Prostate gland (tissue), 2 donors: ENCODE results near the gene OSBPL9. TPM values are rescaled to one million over a fixed set of nuclear protein-coding genes. Genes with fewer than 3 reads are reported as not detected.
"Not testable (repeated sequence)": the region's sequence is repeated elsewhere in the genome, so short reads cannot be mapped to it uniquely, and the experiment has no call there.

Source experiments
- DNase-seq: peaks from one replicate; pipeline ENCODE4 v3.0.0-alpha.2; 2019; ENCODE audit warnings: low spot score
- H3K27ac ChIP-seq, 2 donors: fragments of 200-600 bp; sonication (generic); 2 replicates each; pipeline ENCODE4 v1.5.1; 2017 to 2019
- H3K27me3 ChIP-seq: fragments of 200-600 bp; sonication (generic); replicated peaks from 2 replicates; pipeline ENCODE4 v1.5.1; 2019; ENCODE audit not compliant: insufficient read depth
- H3K36me3 ChIP-seq, 2 donors: fragments of 200-600 bp; sonication (generic); 1 replicate in 1 of 2; 2 replicates in 1 of 2; pipeline versions ENCODE4 v1.5.1 to v1.8.1; 2017 to 2019
- H3K4me1 ChIP-seq: fragments of 200-600 bp; sonication (generic); replicated peaks from 2 replicates; pipeline ENCODE4 v1.5.1; 2019
- H3K4me3 ChIP-seq, 2 donors: fragments of 200-600 bp; sonication (generic); 2 replicates each; pipeline ENCODE4 v1.5.1; 2017 to 2019
- H3K9me3 ChIP-seq: fragments of 200-600 bp; sonication (generic); 2 replicates; pipeline ENCODE4 v1.5.1; 2017
- POLR2A ChIP-seq: fragments of 450-650 bp; IDR thresholded peaks from one replicate; pipeline ENCODE4 v1.6.1; 2016; ENCODE audit warnings: antibody characterized with exemption, mild to moderate bottlenecking
- POLR2AphosphoS5 ChIP-seq: sonication (generic); formaldehyde crosslinking; IDR thresholded peaks from one replicate; pipeline ENCODE4 v1.6.1; 2017; ENCODE audit warnings: antibody characterized with exemption
- WGBS: methylation state at CpG from one replicate; pipeline ENCODE4 v1.1.5; 2018; 5-methylcytosine and 5-hydroxymethylcytosine counted together
- intact Hi-C: fragments of 100-400 bp; cut with DNase I; formaldehyde crosslinking; loops from one replicate; pipeline ENCODE4 v1.14.2; 2022
- total RNA-seq, 2 donors: library from RNA; depleted of rRNA; stranded (reverse); fragments of >200 nt; gene quantifications; one replicate each; pipeline ENCODE4 v1.1.0, GENCODE V29; 2016
- TF ChIP-seq, protein P1 (sequence below), 4 experiments: fragments of 200-600 bp in 2 of 4; fragments of 450-650 bp in 2 of 4; sonication (generic) in 2 of 4; IDR thresholded peaks; 1 replicate in 3 of 4; 2 replicates in 1 of 4; pipeline ENCODE4 v1.5.1; 2016 to 2019; ENCODE audit warnings: antibody characterized with exemption in 4 of 4, mild to moderate bottlenecking in 2 of 4, moderate library complexity in 2 of 4

OSBPL9 gene
- total RNA-seq, 2 donors from 2014 or later = 93.6 to 104 TPM

- DNase-seq = no peak
- Histone ChIP-seq H3K27me3 (no peaks in the 10 kb centered on the region), H3K36me3 (no peaks in the 10 kb centered on the region), H3K27ac (no peak overlapping the region), H3K4me1 (no peaks in the 10 kb centered on the region), H3K9me3 (no peaks in the 10 kb centered on the region), H3K4me3 (no peak overlapping the region)
- intact Hi-C loops = no loop called here
- TF ChIP-seq POLR2A (no peak), POLR2AphosphoS5 (no peak)
- TF ChIP-seq, protein P1, sequence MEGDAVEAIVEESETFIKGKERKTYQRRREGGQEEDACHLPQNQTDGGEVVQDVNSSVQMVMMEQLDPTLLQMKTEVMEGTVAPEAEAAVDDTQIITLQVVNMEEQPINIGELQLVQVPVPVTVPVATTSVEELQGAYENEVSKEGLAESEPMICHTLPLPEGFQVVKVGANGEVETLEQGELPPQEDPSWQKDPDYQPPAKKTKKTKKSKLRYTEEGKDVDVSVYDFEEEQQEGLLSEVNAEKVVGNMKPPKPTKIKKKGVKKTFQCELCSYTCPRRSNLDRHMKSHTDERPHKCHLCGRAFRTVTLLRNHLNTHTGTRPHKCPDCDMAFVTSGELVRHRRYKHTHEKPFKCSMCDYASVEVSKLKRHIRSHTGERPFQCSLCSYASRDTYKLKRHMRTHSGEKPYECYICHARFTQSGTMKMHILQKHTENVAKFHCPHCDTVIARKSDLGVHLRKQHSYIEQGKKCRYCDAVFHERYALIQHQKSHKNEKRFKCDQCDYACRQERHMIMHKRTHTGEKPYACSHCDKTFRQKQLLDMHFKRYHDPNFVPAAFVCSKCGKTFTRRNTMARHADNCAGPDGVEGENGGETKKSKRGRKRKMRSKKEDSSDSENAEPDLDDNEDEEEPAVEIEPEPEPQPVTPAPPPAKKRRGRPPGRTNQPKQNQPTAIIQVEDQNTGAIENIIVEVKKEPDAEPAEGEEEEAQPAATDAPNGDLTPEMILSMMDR (IDR thresholded peaks at IDR 0.05) = no peak
- WGBS = 66% methylated on average over 6 of the region's 6 CpGs
Observed at GRCh38 chr1:51607681-51608095, 9.2 kb upstream of the OSBPL9 start.

DNA sequence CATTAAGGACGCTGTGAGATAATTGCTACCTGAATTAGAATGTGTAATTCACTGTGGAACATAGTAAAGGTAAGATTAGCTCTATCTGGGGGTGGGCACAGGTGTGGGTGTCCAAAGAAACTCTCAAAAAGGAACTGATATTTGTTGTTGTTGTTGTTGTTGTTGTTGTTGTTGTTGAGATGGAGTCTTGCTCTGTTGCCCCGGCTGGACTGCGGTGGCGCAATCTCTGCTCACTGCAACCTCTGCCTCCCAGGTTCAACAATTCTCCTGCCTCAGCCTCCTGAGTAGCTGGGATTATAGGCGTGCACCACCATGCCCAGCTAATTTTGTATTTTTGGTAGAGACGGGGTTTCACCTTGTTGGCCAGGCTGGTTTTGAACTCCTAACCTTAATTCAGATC is 6.8 kb upstream of the OSBPL9 start:
- 93% methylated on average over 6 of the region's 6 CpGs for WGBS
- H3K4me3 ChIP-seq, DNase-seq, H3K9me3 ChIP-seq, intact Hi-C loops, H3K4me1 ChIP-seq, H3K36me3 ChIP-seq, H3K27me3 ChIP-seq, H3K27ac ChIP-seq: not testable (repeated sequence)

DNA sequence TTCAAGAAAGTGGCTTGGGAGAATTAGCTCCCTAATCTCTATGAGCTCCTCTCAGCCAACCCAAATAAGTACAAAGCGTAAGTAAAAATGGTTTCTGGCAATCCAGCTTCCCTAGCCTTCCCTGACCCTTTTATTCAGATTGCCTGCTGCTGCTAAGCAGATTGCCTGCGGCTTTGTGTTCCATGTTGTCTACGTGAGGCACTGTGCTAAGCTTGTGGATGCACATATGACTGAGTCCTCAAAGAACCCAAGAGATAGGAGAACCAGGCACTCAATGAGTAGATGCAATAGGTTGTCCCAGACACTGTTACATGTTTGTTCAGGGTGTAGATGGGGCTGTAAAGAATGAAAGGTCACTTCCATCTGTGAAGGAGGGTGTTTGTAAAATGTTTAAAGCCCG is 6.3 kb upstream of the OSBPL9 start:
- WGBS = 80% methylated on average over 4 of the region's 4 CpGs
- no peaks in the 10 kb centered on the region for H3K9me3 ChIP-seq
- H3K27me3 ChIP-seq = no peaks in the 10 kb centered on the region
- no peaks in the 10 kb centered on the region for H3K4me1 ChIP-seq
- DNase-seq = no peak
- no peak overlapping the region for H3K27ac ChIP-seq
- no peaks in the 10 kb centered on the region for H3K36me3 ChIP-seq
- H3K4me3 ChIP-seq = no peak overlapping the region
- intact Hi-C loops = no loop called here
- TF ChIP-seq, protein P1 (IDR thresholded peaks at IDR 0.05) = no peak
- TF ChIP-seq POLR2A (no peak), POLR2AphosphoS5 (no peak)

GRCh38 chr1:51612447-51612961 is 4.4 kb upstream of the OSBPL9 start:
- TF ChIP-seq POLR2AphosphoS5 (peak; percentile 28), POLR2A (no peak)
- no peaks in the 10 kb centered on the region for H3K27me3 ChIP-seq
- no peaks in the 10 kb centered on the region for H3K36me3 ChIP-seq
- H3K4me1 ChIP-seq = no peaks in the 10 kb centered on the region
- H3K4me3 ChIP-seq = no peak overlapping the region
- H3K27ac ChIP-seq = no peak overlapping the region
- no peak for DNase-seq
- intact Hi-C loops = loop anchor here (2.0 kb wide), 1 partner anchor 30 kb away; no protein-coding TSS in a partner anchor
- no peaks in the 10 kb centered on the region for H3K9me3 ChIP-seq
- 21% methylated on average over 2 of the region's 2 CpGs for WGBS

DNA sequence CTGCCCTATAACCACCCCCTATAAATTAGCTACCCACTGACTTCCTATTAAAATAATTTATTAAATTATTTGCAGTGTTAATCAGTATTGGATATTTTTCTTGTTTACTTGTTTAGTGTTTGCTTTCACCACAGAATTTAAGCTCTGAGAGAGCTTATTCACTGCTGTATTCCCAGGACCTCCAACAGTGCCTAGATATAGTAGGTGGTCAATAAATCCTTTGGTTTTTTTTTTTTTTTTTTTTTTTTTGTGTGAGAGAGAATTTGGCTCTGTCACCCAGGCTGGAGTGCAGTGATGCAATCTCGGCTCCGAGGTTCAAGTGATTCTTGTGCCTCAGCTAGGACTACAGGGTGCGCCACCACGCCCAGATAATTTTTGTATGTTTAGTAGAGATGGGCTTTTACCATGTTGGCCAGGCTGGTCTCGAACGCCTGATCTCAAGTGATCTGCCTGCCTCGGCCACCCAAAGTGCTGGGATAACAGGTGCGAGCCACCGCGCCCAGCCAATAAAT is 1.1 kb upstream of the OSBPL9 start:
- DNase-seq = no peak
- Histone ChIP-seq H3K9me3 (no peaks in the 10 kb centered on the region), H3K4me3 (no peak overlapping the region), H3K36me3 (no peaks in the 10 kb centered on the region), H3K27me3 (no peaks in the 10 kb centered on the region), H3K4me1 (no peaks in the 10 kb centered on the region), H3K27ac (no peak overlapping the region)
- TF ChIP-seq, protein P1 (IDR thresholded peaks at IDR 0.05) = no peak
- TF ChIP-seq POLR2AphosphoS5 (no peak), POLR2A (no peak)
- intact Hi-C loops = no loop called here
- 90% methylated on average over 10 of the region's 10 CpGs for WGBS

DNA sequence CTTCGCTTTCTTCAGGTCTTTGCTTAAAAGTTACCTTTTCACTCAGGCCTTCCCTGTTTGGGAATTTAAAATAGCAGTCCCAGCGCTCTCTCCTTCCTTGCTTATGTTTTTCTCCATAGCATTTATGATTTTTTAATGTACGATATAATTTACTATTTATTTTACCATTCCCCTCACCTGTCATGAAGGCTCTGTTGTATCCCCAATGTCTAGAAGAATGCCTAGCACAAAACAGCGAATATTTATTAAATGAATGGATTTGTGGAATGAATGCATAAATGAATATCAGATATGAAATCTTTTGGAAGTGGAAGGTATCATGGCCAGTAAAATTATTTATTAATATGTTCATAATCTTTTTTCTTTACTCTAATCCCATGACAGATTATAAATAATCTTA is 402 bp upstream of the OSBPL9 start:
- intact Hi-C loops = no loop called here

More for the DNA sequence above, 402 bp upstream of the OSBPL9 start:
- Histone ChIP-seq H3K36me3 (no peaks in the 10 kb centered on the region), H3K27ac (peak overlapping the region; percentile 88 to 89), H3K4me1 (no peaks in the 10 kb centered on the region), H3K9me3 (no peaks in the 10 kb centered on the region), H3K4me3 (peak overlapping the region; percentile 57 to 69), H3K27me3 (no peaks in the 10 kb centered on the region)
- DNase-seq = no peak
- WGBS = 68% methylated on average over 4 of the region's 4 CpGs
- no peak for TF ChIP-seq POLR2A
- TF ChIP-seq, protein P1 (IDR thresholded peaks at IDR 0.05) = no peak
- no peak for TF ChIP-seq POLR2AphosphoS5
